ENCODE measurements around the gene CBX4.

CBX4 gene

GRCh38 chr17:79811868-79812352 lies 27.3 kb downstream of the CBX4 start:
- no peak for DNase-seq

- peak; percentile 43 for DNase-seq
These were observed 28.0 kb downstream of the CBX4 start for GRCh38 chr17:79811011-79811867.

- peak; percentile 78 for DNase-seq
These were observed 28.9 kb downstream of the CBX4 start for GRCh38 chr17:79810130-79811010.

- no peak for DNase-seq
These were observed 29.6 kb downstream of the CBX4 start for GRCh38 chr17:79809530-79810129.

GRCh38 chr17:79808763-79809529 lies 30.3 kb downstream of the CBX4 start:
- peak; percentile 43 for DNase-seq

- DNase-seq = no peak
These were observed 32.1 kb downstream of the CBX4 start for GRCh38 chr17:79806863-79807720.

GRCh38 chr17:79806446-79806760 lies 32.8 kb downstream of the CBX4 start:
- no peak for DNase-seq

- DNase-seq = no peak
These were observed 34.2 kb downstream of the CBX4 start for GRCh38 chr17:79804856-79805696.

- peak; percentile 85 for DNase-seq
These were observed 35.0 kb downstream of the CBX4 start for GRCh38 chr17:79803997-79804855.

- DNase-seq = no peak
These were observed 35.7 kb downstream of the CBX4 start for GRCh38 chr17:79803421-79803996.

GRCh38 chr17:79802736-79803420 lies 36.4 kb downstream of the CBX4 start:
- DNase-seq = no peak

- DNase-seq = no peak
These were observed 37.1 kb downstream of the CBX4 start for GRCh38 chr17:79802039-79802735.

- DNase-seq = no peak
These were observed 37.8 kb downstream of the CBX4 start for GRCh38 chr17:79801156-79802038.

GRCh38 chr17:79800325-79801155 lies 38.7 kb downstream of the CBX4 start:
- peak; percentile 57 for DNase-seq

GRCh38 chr17:79799538-79800324 lies 39.5 kb downstream of the CBX4 start:
- DNase-seq = no peak
